ENCODE data around the gene RPS6KL1. TPM values are rescaled to one million over a fixed set of nuclear protein-coding genes. Genes with fewer than 3 reads are reported as not detected.

RPS6KL1 gene, protein sequence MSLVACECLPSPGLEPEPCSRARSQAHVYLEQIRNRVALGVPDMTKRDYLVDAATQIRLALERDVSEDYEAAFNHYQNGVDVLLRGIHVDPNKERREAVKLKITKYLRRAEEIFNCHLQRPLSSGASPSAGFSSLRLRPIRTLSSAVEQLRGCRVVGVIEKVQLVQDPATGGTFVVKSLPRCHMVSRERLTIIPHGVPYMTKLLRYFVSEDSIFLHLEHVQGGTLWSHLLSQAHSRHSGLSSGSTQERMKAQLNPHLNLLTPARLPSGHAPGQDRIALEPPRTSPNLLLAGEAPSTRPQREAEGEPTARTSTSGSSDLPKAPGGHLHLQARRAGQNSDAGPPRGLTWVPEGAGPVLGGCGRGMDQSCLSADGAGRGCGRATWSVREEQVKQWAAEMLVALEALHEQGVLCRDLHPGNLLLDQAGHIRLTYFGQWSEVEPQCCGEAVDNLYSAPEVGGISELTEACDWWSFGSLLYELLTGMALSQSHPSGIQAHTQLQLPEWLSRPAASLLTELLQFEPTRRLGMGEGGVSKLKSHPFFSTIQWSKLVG
- 10 to 100 TPM; 13.9 to 20.7 (median 17.3) TPM for total RNA-seq
- 10.5 TPM for polyA plus RNA-seq
- long read RNA-seq, donor 1, partial matches to known transcripts = 4 of 25 reads
- long read RNA-seq, donor 1, other reads (novel, unspliced or antisense) = 15 of 25 reads
- long read RNA-seq, donor 2, partial matches to known transcripts = 4 of 23 reads
- long read RNA-seq, donor 2, other reads (novel, unspliced or antisense) = 17 of 23 reads
- long read RNA-seq, donor 3, partial matches to known transcripts = 17 of 45 reads
- long read RNA-seq, donor 3, other reads (novel, unspliced or antisense) = 26 of 45 reads
- long read RNA-seq, donor 4, full-length matches to known transcripts = 5 of 25 reads
- long read RNA-seq, donor 4, partial matches to known transcripts = 4 of 25 reads
- long read RNA-seq, donor 4, other reads (novel, unspliced or antisense) = 16 of 25 reads

DNA sequence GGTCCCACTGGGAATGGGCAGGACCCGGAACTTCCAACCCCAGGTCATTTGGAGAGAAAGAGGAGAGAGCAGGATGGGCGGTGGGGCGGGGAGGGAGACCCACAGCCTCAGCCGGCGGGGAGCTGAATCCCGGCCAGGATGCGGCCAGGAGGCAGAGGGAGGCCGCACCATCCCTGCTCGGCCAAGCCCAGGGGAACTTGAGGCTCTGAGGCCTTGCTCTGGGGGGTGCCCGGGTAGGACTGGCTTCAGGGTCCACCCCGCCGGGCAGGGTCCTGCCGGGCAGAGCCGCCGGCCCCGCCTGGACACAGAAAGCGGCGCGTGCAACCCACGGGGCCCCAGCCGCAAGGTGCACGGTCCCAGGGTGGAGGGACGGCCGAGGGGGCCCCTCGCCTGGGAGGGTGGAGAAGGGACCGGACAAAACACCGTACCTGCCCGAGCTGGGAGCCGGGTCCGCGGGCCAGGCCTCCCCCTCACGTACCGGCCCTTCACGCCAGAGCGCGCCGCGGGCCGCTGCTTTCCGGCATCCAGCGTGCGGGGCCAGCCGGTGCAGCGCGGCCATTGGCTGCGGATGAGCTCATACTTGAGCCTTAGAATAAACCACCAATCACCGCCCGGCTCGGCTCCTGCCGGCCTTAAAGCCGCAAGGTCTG lies at the start of gene RPS6KL1:
Gene RPS6KL1 (minus strand): TSS at position 509 of the 650 bp plus-strand sequence. CDS start 1,719 bp downstream, outside the sequence.
- peak; percentile 85 to 95 (median 91) for DNase-seq
- WGBS = 6% methylated on average over 51 of the region's 51 CpGs
- Histone ChIP-seq H3K27me3 (ENCODE audit: control insufficient read depth, insufficient read depth) (no peaks in the 10 kb centered on the region), H3K4me3 (ENCODE audit: low read length) (peak within 1 kb of the TSS; percentile 49), H3K9me3 (ENCODE audit: control insufficient read depth, low read length) (no peaks in the 10 kb centered on the region), H3K27ac (ENCODE audit: low read length) (peak within 1 kb of the TSS; percentile 5), H3K4me1 (ENCODE audit: control insufficient read depth, insufficient read depth, low read length) (no peaks in the 10 kb centered on the region)
- ATAC-seq = peak; percentile 95 to 97
- intact Hi-C loops (cut with DNase I) = no loop called here

DNA sequence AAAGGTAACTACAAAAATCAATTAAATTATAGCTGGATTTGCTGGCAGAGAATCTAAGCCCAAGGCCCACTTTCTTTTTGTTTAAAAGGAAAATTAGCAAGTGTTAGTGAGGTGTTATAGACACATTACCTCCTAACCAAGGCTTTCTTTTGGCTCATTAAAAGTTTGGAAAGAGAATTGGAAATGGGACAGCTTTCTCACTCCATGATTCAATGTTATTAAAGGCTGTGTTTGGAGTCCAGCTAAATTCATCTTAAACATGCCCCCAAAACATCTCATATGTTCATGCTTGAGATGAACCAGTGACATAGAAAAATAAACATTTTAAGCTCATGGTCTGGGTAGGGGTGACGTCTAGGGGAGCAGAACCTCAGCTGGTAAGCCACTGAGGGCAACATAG lies 45.8 kb upstream of the RPS6KL1 start:
- peaks cover 6% of the 10 kb centered on the region for H3K4me1 ChIP-seq (ENCODE audit: control insufficient read depth, insufficient read depth, low read length)
- DNase-seq (no peak), ATAC-seq (no peak)
- WGBS = 67% methylated on average over 1 of the region's 1 CpG
- no peak overlapping the region for H3K27ac ChIP-seq (ENCODE audit: low read length)
- no peaks in the 10 kb centered on the region for H3K27me3 ChIP-seq (ENCODE audit: control insufficient read depth, insufficient read depth)
- no peaks in the 10 kb centered on the region for H3K9me3 ChIP-seq (ENCODE audit: control insufficient read depth, low read length)
- intact Hi-C loops (cut with DNase I) = no loop called here
- H3K4me3 ChIP-seq (ENCODE audit: low read length) = no peak overlapping the region

DNA sequence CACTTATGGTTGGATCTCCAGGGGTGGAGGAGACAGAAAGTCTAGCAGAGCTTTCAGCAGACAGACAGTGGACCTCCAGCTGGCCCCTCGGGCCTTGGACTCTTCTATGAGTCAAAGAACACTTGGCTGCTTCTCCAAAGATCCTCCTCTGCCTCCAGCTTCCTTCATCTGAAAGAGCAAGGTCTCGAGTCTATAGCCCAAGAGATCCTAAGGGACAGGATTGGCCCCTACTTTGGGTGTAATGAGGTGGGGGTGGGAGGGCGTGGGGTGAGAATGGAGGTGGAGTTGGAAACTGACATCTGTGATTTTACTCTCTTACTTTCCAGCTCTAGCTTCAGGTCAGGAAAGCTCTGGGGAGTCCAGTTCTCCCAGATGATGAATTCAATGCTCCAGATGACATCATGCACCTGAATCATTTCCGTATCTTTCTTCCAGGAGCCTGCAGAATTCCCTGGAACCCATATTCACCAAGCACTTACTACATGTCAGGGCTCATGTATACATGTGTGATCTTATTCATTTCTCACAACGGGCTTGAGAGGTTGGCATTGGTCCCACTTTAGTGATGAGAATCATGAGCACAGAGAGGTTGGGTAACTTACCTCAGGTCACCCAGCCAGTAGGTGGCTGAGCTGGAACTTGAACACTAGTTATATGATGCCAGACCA lies 42.6 kb upstream of the RPS6KL1 start:
- intact Hi-C loops (cut with DNase I) = no loop called here
- Histone ChIP-seq H3K27me3 (ENCODE audit: control insufficient read depth, insufficient read depth) (no peaks in the 10 kb centered on the region), H3K4me1 (ENCODE audit: control insufficient read depth, insufficient read depth, low read length) (peaks cover 5% of the 10 kb centered on the region), H3K4me3 (ENCODE audit: low read length) (no peak overlapping the region), H3K27ac (ENCODE audit: low read length) (peak overlapping the region; percentile 51), H3K9me3 (ENCODE audit: control insufficient read depth, low read length) (no peaks in the 10 kb centered on the region)
- WGBS = 61% methylated on average over 5 of the region's 5 CpGs
- ATAC-seq (no peak), DNase-seq (no peak)

DNA sequence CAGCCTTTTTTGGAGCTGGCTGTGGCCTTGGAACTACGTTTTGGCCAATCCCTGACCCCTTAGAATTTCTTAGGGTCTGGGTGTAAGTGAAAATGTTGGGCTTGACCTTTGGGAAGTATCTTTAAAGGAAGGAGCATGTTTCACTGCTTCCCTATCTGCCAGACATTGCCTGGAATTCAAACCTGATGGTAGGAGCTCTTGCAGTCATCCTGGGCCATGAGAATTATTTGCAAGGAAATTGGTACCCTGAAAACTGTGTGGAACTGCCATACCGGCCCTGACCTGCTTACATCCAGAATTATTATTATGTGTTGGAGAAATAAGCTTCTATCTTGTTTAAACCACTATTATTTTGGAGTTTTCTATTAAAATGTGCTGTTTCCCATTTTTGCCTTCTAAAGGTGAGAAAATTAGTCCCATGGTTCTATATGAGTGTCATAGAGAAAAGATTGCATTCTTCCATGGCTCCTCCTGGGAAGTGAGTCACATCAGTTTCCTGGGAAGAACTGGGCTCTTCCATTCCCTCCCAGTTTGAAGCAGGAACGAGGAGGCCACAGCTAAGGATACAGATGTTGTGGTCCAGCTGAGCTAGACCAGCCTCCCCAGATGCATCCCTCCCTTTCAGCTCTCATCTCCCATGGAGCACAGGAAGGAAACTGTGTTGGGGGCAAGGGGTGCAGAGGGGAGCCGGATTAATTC lies 41.9 kb upstream of the RPS6KL1 start:
- intact Hi-C loops (cut with DNase I) = no loop called here
- DNase-seq (no peak), ATAC-seq (peak in 1 of 2 donors; percentile 43)
- peaks cover 5% of the 10 kb centered on the region for H3K4me1 ChIP-seq (ENCODE audit: control insufficient read depth, insufficient read depth, low read length)
- peak overlapping the region; percentile 51 for H3K27ac ChIP-seq (ENCODE audit: low read length)
- WGBS = 60% methylated on average over 4 of the region's 4 CpGs
- no peaks in the 10 kb centered on the region for H3K9me3 ChIP-seq (ENCODE audit: control insufficient read depth, low read length)
- no peak overlapping the region for H3K4me3 ChIP-seq (ENCODE audit: low read length)
- H3K27me3 ChIP-seq (ENCODE audit: control insufficient read depth, insufficient read depth) = no peaks in the 10 kb centered on the region

DNA sequence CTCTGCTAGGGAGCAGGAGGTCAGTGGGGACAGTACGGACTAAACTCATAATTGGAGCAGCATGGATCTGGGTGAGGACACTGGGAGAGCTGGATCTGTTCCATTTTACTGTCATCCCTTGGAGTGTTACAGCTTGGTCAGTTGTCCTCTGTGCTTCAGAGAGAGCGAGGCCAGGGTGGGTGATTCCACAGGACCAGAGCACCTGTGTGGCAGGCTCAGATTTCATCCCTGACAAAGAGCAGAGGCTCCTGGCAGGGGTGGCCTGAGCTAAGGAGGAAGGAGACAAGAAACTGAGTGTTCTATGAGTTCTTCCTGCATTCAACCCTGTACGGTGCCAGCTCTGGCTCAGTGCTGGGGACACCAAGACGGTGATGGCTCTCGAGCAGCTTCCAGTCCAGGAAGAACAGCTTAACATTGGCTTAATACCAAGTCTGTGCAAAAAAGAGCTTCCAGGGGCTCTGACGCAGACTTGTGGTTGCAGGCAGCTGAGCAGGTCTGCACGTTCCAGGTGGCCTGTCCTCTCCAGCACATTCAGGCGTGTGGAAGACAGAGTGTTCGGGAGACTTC lies 40.7 kb upstream of the RPS6KL1 start:
- ATAC-seq (peak; percentile 44 to 66), DNase-seq (peak in 1 of 3 donors; percentile 66)
- no peak overlapping the region for H3K27ac ChIP-seq (ENCODE audit: low read length)
- no peak overlapping the region for H3K4me3 ChIP-seq (ENCODE audit: low read length)
- no peaks in the 10 kb centered on the region for H3K9me3 ChIP-seq (ENCODE audit: control insufficient read depth, low read length)
- intact Hi-C loops (cut with DNase I) = no loop called here
- peaks cover 5% of the 10 kb centered on the region for H3K4me1 ChIP-seq (ENCODE audit: control insufficient read depth, insufficient read depth, low read length)
- H3K27me3 ChIP-seq (ENCODE audit: control insufficient read depth, insufficient read depth) = no peaks in the 10 kb centered on the region
- 32% methylated on average over 9 of the region's 9 CpGs for WGBS

DNA sequence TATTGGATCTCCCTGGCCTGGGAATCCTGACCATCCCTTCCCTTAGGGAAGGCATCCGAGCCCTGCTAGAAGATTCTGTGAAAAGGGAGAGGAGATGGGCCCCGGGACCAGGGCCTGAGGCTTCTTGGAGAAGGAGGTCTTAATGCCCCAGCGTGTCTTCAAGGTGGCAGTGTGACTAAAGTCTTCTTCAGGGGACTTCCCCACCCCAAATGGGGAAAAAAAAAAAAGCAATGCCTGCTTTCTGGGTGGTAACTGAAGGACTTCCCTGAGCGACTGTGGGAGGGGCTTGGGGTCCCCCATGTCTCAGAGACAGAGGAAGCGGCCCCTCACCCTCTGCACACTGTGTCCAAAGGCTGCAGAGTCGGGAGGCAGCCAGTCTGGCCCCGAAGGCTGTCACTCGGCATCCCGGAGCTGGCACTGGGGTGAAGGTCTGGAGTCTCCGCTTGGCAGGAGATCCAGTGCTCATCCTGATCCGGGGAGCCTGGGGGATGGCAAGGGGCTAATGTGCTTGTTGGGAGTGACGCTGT lies 40.2 kb upstream of the RPS6KL1 start:
- intact Hi-C loops (cut with DNase I) = no loop called here
- peak in 1 of 2 donors; percentile 40 for ATAC-seq
- peak in 1 of 3 donors; percentile 59 for DNase-seq
- WGBS = 57% methylated on average over 12 of the region's 12 CpGs
- Histone ChIP-seq H3K4me1 (ENCODE audit: control insufficient read depth, insufficient read depth, low read length) (peaks cover 5% of the 10 kb centered on the region), H3K9me3 (ENCODE audit: control insufficient read depth, low read length) (no peaks in the 10 kb centered on the region), H3K4me3 (ENCODE audit: low read length) (no peak overlapping the region), H3K27me3 (ENCODE audit: control insufficient read depth, insufficient read depth) (no peaks in the 10 kb centered on the region), H3K27ac (ENCODE audit: low read length) (no peak overlapping the region)

DNA sequence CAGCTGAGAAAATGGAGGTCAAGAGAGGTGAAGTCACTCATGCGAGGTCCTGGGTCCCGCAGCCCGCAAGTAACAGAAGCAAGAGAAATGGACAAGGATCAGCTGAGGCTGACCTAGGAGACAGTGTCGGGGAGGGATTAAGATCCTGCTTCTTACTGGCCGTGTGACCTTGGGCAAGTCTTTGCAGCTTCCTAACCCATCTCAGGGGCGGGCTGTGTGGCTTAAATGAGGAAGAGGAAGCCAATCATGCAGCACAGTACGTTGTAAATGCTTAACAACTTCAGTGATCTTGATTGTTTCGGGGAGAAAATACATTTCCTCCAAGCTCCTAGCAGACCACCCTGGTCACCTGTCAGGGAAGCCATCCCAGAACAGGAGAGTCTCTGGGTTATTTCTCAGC lies 39.4 kb upstream of the RPS6KL1 start:
- DNase-seq = peak in 1 of 3 donors; percentile 4
- 81% methylated on average over 8 of the region's 8 CpGs for WGBS

DNA sequence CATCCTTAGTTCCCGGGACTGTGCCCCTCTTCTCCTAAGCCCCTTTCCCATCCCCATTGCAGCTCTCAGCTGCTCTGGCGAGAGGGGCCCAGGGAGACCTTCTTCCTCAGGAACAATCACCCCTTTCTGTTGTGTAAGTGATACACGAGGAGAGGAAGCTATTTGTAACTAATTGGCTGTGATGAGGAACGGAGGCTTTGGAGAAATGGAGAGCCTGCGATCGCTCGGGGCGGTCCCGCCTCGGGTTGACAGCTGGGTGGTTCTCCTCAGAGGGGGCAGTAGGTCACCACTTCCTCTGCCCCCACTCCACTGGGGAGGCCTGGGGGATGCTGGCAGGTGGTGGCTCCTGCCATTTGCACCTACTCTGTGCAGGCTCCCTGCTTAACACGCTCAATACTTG lies 39.0 kb upstream of the RPS6KL1 start:
- peaks cover 5% of the 10 kb centered on the region for H3K4me1 ChIP-seq (ENCODE audit: control insufficient read depth, insufficient read depth, low read length)
- H3K4me3 ChIP-seq (ENCODE audit: low read length) = no peak overlapping the region
- H3K27ac ChIP-seq (ENCODE audit: low read length) = no peak overlapping the region
- 69% methylated on average over 11 of the region's 11 CpGs for WGBS
- DNase-seq (peak in 1 of 3 donors; percentile 7), ATAC-seq (no peak)
- intact Hi-C loops (cut with DNase I) = no loop called here
- H3K9me3 ChIP-seq (ENCODE audit: control insufficient read depth, low read length) = no peaks in the 10 kb centered on the region
- no peaks in the 10 kb centered on the region for H3K27me3 ChIP-seq (ENCODE audit: control insufficient read depth, insufficient read depth)

More for the DNA sequence above, 39.4 kb upstream of the RPS6KL1 start:
- no peaks in the 10 kb centered on the region for H3K27me3 ChIP-seq (ENCODE audit: control insufficient read depth, insufficient read depth)
- H3K4me1 ChIP-seq (ENCODE audit: control insufficient read depth, insufficient read depth, low read length) = peaks cover 5% of the 10 kb centered on the region
- H3K27ac ChIP-seq (ENCODE audit: low read length) = no peak overlapping the region
- intact Hi-C loops (cut with DNase I) = no loop called here
- no peak overlapping the region for H3K4me3 ChIP-seq (ENCODE audit: low read length)
- no peaks in the 10 kb centered on the region for H3K9me3 ChIP-seq (ENCODE audit: control insufficient read depth, low read length)
- ATAC-seq = no peak

DNA sequence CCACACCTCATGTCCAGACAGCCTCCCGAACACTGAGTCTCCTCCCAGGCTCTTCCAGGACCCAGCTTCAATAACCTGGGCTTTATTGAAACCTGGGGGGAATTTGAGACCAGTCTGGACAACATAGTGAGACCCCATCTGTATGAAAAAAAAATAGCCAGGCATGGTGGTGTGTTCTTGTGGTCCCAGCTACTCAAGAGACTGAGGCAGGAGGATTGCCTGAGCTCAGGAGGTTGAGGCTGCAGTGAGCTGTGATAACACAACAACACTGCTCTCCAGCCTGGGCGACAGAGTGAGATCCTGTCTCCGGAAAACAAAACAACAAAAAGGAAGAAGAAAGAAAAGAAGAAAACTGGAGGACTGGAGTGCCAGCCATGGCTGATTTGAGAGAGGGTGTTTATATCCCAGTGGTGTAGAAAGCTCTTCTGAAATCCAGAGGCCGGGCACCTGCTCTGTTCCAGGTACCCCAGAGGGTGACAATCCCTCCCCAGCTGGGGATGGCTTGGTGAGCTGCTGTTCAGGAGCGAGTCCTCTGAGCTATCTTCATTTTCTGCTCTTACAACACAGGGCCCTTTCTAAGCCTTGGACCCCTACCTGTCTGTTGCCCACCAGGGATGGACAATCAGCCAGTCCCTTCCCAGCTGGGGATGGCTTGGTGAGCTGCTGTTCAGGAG lies 38.3 kb upstream of the RPS6KL1 start:
- no peaks in the 10 kb centered on the region for H3K9me3 ChIP-seq (ENCODE audit: control insufficient read depth, low read length)
- H3K27ac ChIP-seq (ENCODE audit: low read length) = no peak overlapping the region
- no peaks in the 10 kb centered on the region for H3K27me3 ChIP-seq (ENCODE audit: control insufficient read depth, insufficient read depth)
- DNase-seq (peak in 1 of 3 donors; percentile 11), ATAC-seq (no peak)
- peaks cover 5% of the 10 kb centered on the region for H3K4me1 ChIP-seq (ENCODE audit: control insufficient read depth, insufficient read depth, low read length)
- 87% methylated on average over 5 of the region's 5 CpGs for WGBS
- no peak overlapping the region for H3K4me3 ChIP-seq (ENCODE audit: low read length)
- intact Hi-C loops (cut with DNase I) = no loop called here
